Left forelimb (tissue), 1 donor: ENCODE measurements around the gene KMT2D.

Experiments
- DNase-seq: peaks from one replicate; pipeline ENCODE4 v3.0.0-alpha.2; 2018; ENCODE audit warnings: low spot score

KMT2D gene

GRCh38 chr12:49051777-49052438 lies 8.7 kb downstream of the KMT2D start:
- no peak for DNase-seq

- no peak for DNase-seq
Measured at GRCh38 chr12:49051373-49051764, 9.2 kb downstream of the KMT2D start.

- no peak for DNase-seq
Measured at GRCh38 chr12:49050507-49051372, 9.9 kb downstream of the KMT2D start.

- no peak for DNase-seq
Measured at GRCh38 chr12:49049566-49050224, 10.9 kb downstream of the KMT2D start.

GRCh38 chr12:49048953-49049352 lies 11.6 kb downstream of the KMT2D start:
- DNase-seq = no peak

- DNase-seq = no peak
Measured at GRCh38 chr12:49046129-49046895, 14.3 kb downstream of the KMT2D start.

- DNase-seq = no peak
Measured at GRCh38 chr12:49044660-49045059, 15.9 kb downstream of the KMT2D start.

- no peak for DNase-seq
Measured at GRCh38 chr12:49043856-49044258, 16.7 kb downstream of the KMT2D start.

GRCh38 chr12:49043241-49043640 lies 17.4 kb downstream of the KMT2D start:
- DNase-seq = no peak

- no peak for DNase-seq
Measured at GRCh38 chr12:49041881-49042484, 18.6 kb downstream of the KMT2D start.

GRCh38 chr12:49041036-49041880 lies 19.3 kb downstream of the KMT2D start:
- DNase-seq = no peak

GRCh38 chr12:49040364-49040855 lies 20.2 kb downstream of the KMT2D start:
- DNase-seq = no peak

GRCh38 chr12:49039421-49040363 lies 20.9 kb downstream of the KMT2D start:
- no peak for DNase-seq

GRCh38 chr12:49038291-49038955 lies 22.2 kb downstream of the KMT2D start:
- no peak for DNase-seq

GRCh38 chr12:49037947-49038237 lies 22.7 kb downstream of the KMT2D start:
- no peak for DNase-seq

GRCh38 chr12:49037111-49037946 lies 23.3 kb downstream of the KMT2D start:
- DNase-seq = no peak

GRCh38 chr12:49036029-49036428 lies 24.6 kb downstream of the KMT2D start:
- no peak for DNase-seq

- no peak for DNase-seq
Measured at GRCh38 chr12:49034286-49034622, 26.3 kb downstream of the KMT2D start.
